ENCODE results near the gene TMC5. TPM values are rescaled to one million over a fixed set of nuclear protein-coding genes. Genes with fewer than 3 reads are reported as not detected.

The TMC5 gene
- total RNA-seq, 6 experiments from 2014 or later: 0.06 TPM; not detected in 5

DNA sequence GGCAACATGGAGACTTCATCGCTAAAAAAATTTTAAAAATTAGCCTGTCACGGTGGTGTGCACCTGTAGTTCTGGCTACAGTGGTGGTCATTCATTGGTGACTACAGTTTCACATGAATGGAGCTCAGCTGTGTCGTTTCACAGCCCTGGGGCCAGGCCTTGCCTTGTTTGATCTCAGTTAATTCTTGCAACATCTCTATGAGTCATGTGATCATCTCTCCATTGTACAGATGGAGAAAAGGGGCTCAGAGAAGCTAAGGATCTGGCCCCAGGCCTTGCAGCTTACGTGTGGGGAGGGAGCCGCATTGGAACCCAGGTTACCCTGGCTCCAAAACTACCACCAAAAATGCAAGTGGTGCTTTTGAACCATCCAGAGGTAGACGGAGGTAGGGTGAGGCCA, 54.8 kb downstream of the TMC5 start:
- TF ChIP-seq, protein P1, sequence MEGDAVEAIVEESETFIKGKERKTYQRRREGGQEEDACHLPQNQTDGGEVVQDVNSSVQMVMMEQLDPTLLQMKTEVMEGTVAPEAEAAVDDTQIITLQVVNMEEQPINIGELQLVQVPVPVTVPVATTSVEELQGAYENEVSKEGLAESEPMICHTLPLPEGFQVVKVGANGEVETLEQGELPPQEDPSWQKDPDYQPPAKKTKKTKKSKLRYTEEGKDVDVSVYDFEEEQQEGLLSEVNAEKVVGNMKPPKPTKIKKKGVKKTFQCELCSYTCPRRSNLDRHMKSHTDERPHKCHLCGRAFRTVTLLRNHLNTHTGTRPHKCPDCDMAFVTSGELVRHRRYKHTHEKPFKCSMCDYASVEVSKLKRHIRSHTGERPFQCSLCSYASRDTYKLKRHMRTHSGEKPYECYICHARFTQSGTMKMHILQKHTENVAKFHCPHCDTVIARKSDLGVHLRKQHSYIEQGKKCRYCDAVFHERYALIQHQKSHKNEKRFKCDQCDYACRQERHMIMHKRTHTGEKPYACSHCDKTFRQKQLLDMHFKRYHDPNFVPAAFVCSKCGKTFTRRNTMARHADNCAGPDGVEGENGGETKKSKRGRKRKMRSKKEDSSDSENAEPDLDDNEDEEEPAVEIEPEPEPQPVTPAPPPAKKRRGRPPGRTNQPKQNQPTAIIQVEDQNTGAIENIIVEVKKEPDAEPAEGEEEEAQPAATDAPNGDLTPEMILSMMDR (IDR thresholded peaks at IDR 0.05): no peak
- Mint-ChIP-seq H3K36me3 (ENCODE audit: low read depth) (no peaks in the 10 kb centered on the region), H3K27me3 (ENCODE audit: insufficient read depth) (peaks cover 12% of the 10 kb centered on the region), H3K4me1 (ENCODE audit: low read depth) (no peaks in the 10 kb centered on the region), H3K4me3 (no peak overlapping the region), H3K9me3 (no peaks in the 10 kb centered on the region; the same call in 1 of the 2 replicates), H3K27ac (no peak overlapping the region)
- DNase-seq: no peak

- peaks cover 17% of the 10 kb centered on the region for H3K27me3 Mint-ChIP-seq (ENCODE audit: insufficient read depth)
- DNase-seq: no peak
- no peaks in the 10 kb centered on the region for H3K9me3 Mint-ChIP-seq
- TF ChIP-seq, protein P1 (IDR thresholded peaks at IDR 0.05): no peak
- no peaks in the 10 kb centered on the region for H3K36me3 Mint-ChIP-seq (ENCODE audit: low read depth)
- no peak overlapping the region for H3K27ac Mint-ChIP-seq
- H3K4me3 Mint-ChIP-seq: no peak overlapping the region
- no peaks in the 10 kb centered on the region for H3K4me1 Mint-ChIP-seq (ENCODE audit: low read depth)
Measured at GRCh38 chr16:19474617-19475016, 56.9 kb downstream of the TMC5 start.

DNA sequence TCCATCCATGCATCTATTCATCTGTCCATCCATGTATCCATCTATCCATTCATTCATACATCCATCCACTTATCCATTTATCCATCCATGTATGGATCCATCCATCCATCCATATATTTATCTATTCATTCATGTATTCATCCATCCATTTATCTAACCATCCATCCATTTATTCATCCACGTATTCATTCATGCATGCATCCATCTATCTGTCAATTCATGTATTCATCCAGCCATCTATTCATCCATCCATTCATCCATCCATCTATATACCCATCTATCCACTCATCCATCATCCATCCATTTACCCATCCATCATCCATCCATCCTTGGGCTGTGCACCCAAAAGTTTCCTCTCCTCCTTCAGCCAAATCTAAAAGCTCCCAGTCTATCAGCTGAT, 60.8 kb downstream of the TMC5 start:
- no peak overlapping the region for H3K4me3 Mint-ChIP-seq
- no peaks in the 10 kb centered on the region for H3K36me3 Mint-ChIP-seq (ENCODE audit: low read depth)
- no peaks in the 10 kb centered on the region for H3K9me3 Mint-ChIP-seq
- TF ChIP-seq, protein P1 (IDR thresholded peaks at IDR 0.05): no peak
- H3K4me1 Mint-ChIP-seq (ENCODE audit: low read depth): no peaks in the 10 kb centered on the region
- H3K27ac Mint-ChIP-seq: no peak overlapping the region
- DNase-seq: no peak
- H3K27me3 Mint-ChIP-seq (ENCODE audit: insufficient read depth): peaks cover 10% of the 10 kb centered on the region

DNA sequence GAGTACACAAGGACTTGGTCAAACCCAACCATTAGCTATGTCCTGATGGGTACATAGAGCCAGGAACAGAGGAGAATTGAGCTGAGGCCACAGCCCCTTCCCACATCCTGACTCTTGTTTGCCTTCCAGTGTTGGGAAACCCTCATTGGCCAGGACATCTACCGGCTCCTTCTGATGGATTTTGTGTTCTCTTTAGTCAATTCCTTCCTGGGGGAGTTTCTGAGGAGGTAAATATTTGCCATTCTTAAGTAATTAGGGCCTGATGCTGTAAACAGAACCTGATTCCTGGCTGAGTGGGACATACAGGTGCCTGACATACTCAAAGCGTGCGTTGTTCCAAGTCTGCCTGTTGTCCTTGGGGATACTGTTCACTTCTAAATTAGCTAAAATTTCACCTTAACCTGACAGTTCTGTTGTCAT, 61.6 kb downstream of the TMC5 start:
- Mint-ChIP-seq H3K27me3 (ENCODE audit: insufficient read depth) (peaks cover 9% of the 10 kb centered on the region), H3K4me3 (no peak overlapping the region), H3K9me3 (no peaks in the 10 kb centered on the region), H3K4me1 (ENCODE audit: low read depth) (no peaks in the 10 kb centered on the region), H3K36me3 (ENCODE audit: low read depth) (no peaks in the 10 kb centered on the region), H3K27ac (no peak overlapping the region)
- DNase-seq: no peak
- TF ChIP-seq, protein P1 (IDR thresholded peaks at IDR 0.05): no peak

DNA sequence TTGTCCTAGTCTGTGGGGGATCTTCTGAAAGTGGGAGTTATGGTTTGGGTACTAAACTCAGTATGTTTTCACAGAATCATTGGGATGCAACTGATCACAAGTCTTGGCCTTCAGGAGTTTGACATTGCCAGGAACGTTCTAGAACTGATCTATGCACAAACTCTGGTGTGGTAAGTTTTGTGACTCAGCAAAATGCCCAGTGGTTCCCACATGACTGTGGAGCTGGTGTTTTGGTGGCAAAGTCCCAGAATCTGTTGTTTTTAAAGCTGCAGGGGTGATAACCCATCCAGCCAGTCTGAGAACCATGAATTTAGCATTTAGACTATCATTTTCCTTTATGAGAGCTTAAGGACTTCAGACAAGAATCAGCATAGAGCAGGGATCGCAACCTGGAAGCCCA, 63.6 kb downstream of the TMC5 start:
- no peak for DNase-seq
- H3K4me1 Mint-ChIP-seq (ENCODE audit: low read depth): no peaks in the 10 kb centered on the region

More for the DNA sequence above, 63.6 kb downstream of the TMC5 start:
- Mint-ChIP-seq H3K4me3 (no peak overlapping the region), H3K27ac (no peak overlapping the region), H3K9me3 (no peaks in the 10 kb centered on the region), H3K27me3 (ENCODE audit: insufficient read depth) (peaks cover 20% of the 10 kb centered on the region), H3K36me3 (ENCODE audit: low read depth) (no peaks in the 10 kb centered on the region)
- TF ChIP-seq, protein P1 (IDR thresholded peaks at IDR 0.05): no peak
